Tibial nerve (tissue), 4 donors: Measurements from ENCODE around the gene TMTC1. TPM values are rescaled to one million over a fixed set of nuclear protein-coding genes. Genes with fewer than 3 reads are reported as not detected.

Source experiments
- DNase-seq, 2 donors: peaks; one replicate each; pipeline ENCODE4 v3.0.0-alpha.2; 2019; ENCODE audit warnings: low spot score in 2 of 2
- H3K27ac ChIP-seq, 4 donors: fragments of 200-600 bp; sonication (generic) in 3 of 4; one replicate each; pipeline ENCODE4 v1.5.1; 2017 to 2019; ENCODE audit warnings: mild to moderate bottlenecking in 1 of 4
- H3K27me3 ChIP-seq, 2 donors: fragments of 200-600 bp; sonication (generic) in 1 of 2; one replicate each; pipeline versions ENCODE4 v1.5.1 to v1.6.0; 2017 to 2019
- H3K36me3 ChIP-seq, 3 donors: fragments of 200-600 bp; sonication (generic); one replicate each; pipeline ENCODE4 v1.5.1; 2018 to 2019
- H3K4me1 ChIP-seq, 4 donors: fragments of 200-600 bp; sonication (generic) in 3 of 4; one replicate each; pipeline ENCODE4 v1.5.1; 2017 to 2019
- H3K4me3 ChIP-seq, 4 donors: fragments of 200-600 bp; sonication (generic) in 3 of 4; one replicate each; pipeline ENCODE4 v1.5.1; 2017 to 2019; ENCODE audit warnings: mild to moderate bottlenecking in 1 of 4, moderate library complexity in 1 of 4
- H3K9me3 ChIP-seq, 4 donors: fragments of 200-600 bp; sonication (generic) in 3 of 4; one replicate each; pipeline ENCODE4 v1.5.1; 2017 to 2019
- EP300 ChIP-seq, 2 donors: sonication (generic); formaldehyde crosslinking; IDR thresholded peaks; one replicate each; pipeline ENCODE4 v1.6.1; 2017; ENCODE audit warnings: antibody characterized with exemption in 2 of 2, mild to moderate bottlenecking in 1 of 2
- POLR2A ChIP-seq, 2 donors: fragments of 450-650 bp; IDR thresholded peaks; one replicate each; pipeline ENCODE4 v1.6.1; 2017; ENCODE audit warnings: antibody characterized with exemption in 2 of 2, mild to moderate bottlenecking in 2 of 2, moderate library complexity in 2 of 2
- WGBS, 2 donors: methylation state at CpG; one replicate each; pipeline ENCODE4 v1.1.5; 2018; 5-methylcytosine and 5-hydroxymethylcytosine counted together
- total RNA-seq, 4 donors: library from RNA; depleted of rRNA; stranded (reverse); fragments of >200 nt; gene quantifications; one replicate each; pipeline ENCODE4 v1.1.0, GENCODE V29; 2016
- TF ChIP-seq, protein P1 (sequence below), 5 experiments: fragments of 200-600 bp in 3 of 5; fragments of 450-650 bp in 2 of 5; sonication (generic) in 3 of 5; IDR thresholded peaks; one replicate each; pipeline ENCODE4 v1.5.1; 2016 to 2019; ENCODE audit warnings: antibody characterized with exemption in 5 of 5, mild to moderate bottlenecking in 3 of 5, moderate library complexity in 2 of 5

TMTC1 gene
- total RNA-seq, 4 donors from 2014 or later = 111 to 207 (median 144) TPM

GRCh38 chr12:29744365-29744764 lies 39.4 kb downstream of the TMTC1 start:
- Histone ChIP-seq H3K4me3 (no peak overlapping the region), H3K27ac (peak overlapping the region in 2 of 4 donors; percentile 16 to 46), H3K36me3 (no peaks in the 10 kb centered on the region), H3K27me3 (no peaks in the 10 kb centered on the region), H3K9me3 (no peaks in the 10 kb centered on the region), H3K4me1 (peaks cover 0 to 29% (median 2%) of the 10 kb centered on the region in 4 donors)
- no peak for DNase-seq
- WGBS, 2 donors = 0 to 3% methylated on average over 1 of the region's 1 CpG
- no peak for TF ChIP-seq POLR2A (IDR thresholded peaks at IDR 0.05)
- TF ChIP-seq EP300 (IDR thresholded peaks at IDR 0.05) = no peak
- TF ChIP-seq, protein P1, sequence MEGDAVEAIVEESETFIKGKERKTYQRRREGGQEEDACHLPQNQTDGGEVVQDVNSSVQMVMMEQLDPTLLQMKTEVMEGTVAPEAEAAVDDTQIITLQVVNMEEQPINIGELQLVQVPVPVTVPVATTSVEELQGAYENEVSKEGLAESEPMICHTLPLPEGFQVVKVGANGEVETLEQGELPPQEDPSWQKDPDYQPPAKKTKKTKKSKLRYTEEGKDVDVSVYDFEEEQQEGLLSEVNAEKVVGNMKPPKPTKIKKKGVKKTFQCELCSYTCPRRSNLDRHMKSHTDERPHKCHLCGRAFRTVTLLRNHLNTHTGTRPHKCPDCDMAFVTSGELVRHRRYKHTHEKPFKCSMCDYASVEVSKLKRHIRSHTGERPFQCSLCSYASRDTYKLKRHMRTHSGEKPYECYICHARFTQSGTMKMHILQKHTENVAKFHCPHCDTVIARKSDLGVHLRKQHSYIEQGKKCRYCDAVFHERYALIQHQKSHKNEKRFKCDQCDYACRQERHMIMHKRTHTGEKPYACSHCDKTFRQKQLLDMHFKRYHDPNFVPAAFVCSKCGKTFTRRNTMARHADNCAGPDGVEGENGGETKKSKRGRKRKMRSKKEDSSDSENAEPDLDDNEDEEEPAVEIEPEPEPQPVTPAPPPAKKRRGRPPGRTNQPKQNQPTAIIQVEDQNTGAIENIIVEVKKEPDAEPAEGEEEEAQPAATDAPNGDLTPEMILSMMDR (IDR thresholded peaks at IDR 0.05) = no peak

DNA sequence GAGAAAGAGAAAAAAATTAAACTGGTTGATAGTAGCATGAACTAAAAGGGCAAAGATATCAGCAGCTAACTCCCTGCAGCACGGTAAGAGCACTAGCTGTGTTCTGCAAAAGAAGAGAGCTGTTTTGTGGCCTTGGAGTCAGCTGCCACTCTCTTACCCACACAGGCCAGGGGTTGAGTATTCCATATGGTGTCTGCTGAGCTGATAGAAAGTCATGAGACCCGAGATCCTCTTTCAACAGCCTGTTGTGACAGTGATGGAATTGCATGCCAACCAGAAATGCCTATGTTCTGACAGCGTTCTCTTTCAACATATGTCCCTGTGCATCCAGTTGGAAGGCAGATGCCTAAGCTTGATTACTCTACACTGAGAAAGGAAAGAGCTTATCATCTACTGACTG lies 39.9 kb downstream of the TMTC1 start:
- DNase-seq = no peak
- Histone ChIP-seq H3K27me3 (no peaks in the 10 kb centered on the region), H3K9me3 (no peaks in the 10 kb centered on the region), H3K27ac (peak overlapping the region in 2 of 4 donors; percentile 23 to 84), H3K4me3 (no peak overlapping the region), H3K4me1 (peaks cover 0 to 34% (median 2%) of the 10 kb centered on the region in 4 donors), H3K36me3 (no peaks in the 10 kb centered on the region)
- WGBS, 2 donors = 45 to 48% methylated on average over 3 of the region's 3 CpGs
- TF ChIP-seq EP300 (IDR thresholded peaks at IDR 0.05) (no peak), POLR2A (IDR thresholded peaks at IDR 0.05) (no peak)
- TF ChIP-seq, protein P1 (IDR thresholded peaks at IDR 0.05) = no peak

DNA sequence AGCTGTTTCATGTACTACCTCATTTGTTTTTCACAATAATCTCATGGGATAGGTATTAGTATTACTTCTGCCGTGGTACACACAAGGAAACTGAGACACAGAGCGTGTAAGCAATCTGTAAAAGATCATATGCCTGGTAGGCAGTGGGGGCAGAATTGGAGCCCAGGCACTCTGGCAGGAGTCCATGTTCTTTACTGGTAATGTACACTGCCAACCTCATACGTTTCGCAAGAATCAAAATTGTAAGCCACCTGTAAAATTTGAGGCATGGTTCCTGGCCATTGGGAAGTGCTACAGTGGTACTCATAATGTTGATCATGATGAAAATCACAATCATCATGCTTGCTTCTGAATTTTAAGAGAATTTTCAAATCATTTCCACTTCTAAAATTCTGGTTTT lies 40.7 kb downstream of the TMTC1 start:
- TF ChIP-seq, protein P1 (IDR thresholded peaks at IDR 0.05) = no peak
- TF ChIP-seq EP300 (IDR thresholded peaks at IDR 0.05) = no peak
- TF ChIP-seq POLR2A (IDR thresholded peaks at IDR 0.05) = no peak
- Histone ChIP-seq H3K27me3 (no peaks in the 10 kb centered on the region), H3K4me1 (peaks cover 0 to 41% (median 2%) of the 10 kb centered on the region in 4 donors), H3K4me3 (no peak overlapping the region), H3K9me3 (no peaks in the 10 kb centered on the region), H3K27ac (peak overlapping the region in 2 of 4 donors; percentile 13 to 84), H3K36me3 (no peaks in the 10 kb centered on the region)
- WGBS, 2 donors = 94 to 95% methylated on average over 4 of the region's 4 CpGs
- no peak for DNase-seq

- Histone ChIP-seq H3K4me1 (peaks cover 0 to 44% (median 4%) of the 10 kb centered on the region in 4 donors), H3K27ac (peak overlapping the region in 2 of 4 donors; percentile 81 to 84), H3K36me3 (no peaks in the 10 kb centered on the region), H3K27me3 (no peaks in the 10 kb centered on the region), H3K4me3 (no peak overlapping the region), H3K9me3 (no peaks in the 10 kb centered on the region)
- DNase-seq = no peak
- TF ChIP-seq, protein P1 (IDR thresholded peaks at IDR 0.05) = no peak
- TF ChIP-seq POLR2A (IDR thresholded peaks at IDR 0.05) (no peak), EP300 (IDR thresholded peaks at IDR 0.05) (no peak)
- WGBS, 2 donors = 93 to 98% methylated on average over 1 of the region's 1 CpG
Measured at GRCh38 chr12:29742646-29743045, 41.1 kb downstream of the TMTC1 start.

DNA sequence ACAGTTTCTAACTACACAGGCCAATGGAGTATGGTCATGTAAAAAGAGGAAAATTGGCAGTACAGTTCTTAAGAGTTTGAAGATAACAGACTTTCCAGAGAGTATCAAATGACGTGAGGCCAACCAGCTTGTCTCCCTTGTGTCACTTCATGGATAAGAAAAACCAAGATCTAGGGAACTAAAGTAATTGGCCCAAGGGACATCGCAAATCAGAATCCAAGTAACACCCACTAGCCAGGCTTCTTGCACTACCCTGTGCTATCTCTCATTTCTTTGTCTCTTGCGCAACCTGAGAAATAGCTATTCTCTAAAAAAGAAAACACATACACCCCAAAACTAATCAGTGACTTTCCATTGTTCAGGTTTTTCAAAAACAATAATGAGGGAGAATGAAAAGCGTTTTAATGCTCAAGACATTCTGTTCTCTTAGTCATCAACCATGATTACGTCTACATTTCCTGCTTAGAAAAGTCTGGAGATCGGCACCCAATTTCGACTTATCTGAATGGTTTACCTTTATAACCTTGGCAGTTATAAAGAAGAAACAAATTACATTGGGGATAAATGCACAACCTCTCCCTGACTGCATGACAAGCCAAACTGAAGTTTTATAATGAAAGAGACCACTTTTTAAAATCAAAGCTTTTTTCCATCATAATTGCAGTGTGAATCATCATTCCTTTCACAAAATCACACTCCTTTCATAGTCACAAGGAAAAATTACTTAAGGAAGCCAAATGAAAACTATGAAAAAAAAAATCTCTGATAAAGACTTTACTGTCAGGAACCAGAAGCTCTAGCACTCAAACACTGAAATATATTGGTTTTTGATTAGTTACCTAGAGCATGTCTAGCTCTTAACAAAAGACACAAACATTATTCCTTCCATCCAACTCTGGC lies 42.1 kb downstream of the TMTC1 start:
- Histone ChIP-seq H3K27me3 (no peaks in the 10 kb centered on the region), H3K4me1 (peaks cover 0 to 49% (median 4%) of the 10 kb centered on the region in 4 donors), H3K4me3 (peak overlapping the region in 1 of 4 donors; percentile 15), H3K36me3 (no peaks in the 10 kb centered on the region), H3K27ac (peak overlapping the region; percentile 13 to 84 (median 58)), H3K9me3 (no peaks in the 10 kb centered on the region)
- 73% methylated on average over 7 of the region's 7 CpGs for WGBS, 2 donors
- no peak for DNase-seq
- peak; percentile 59 to 74 for TF ChIP-seq EP300 (IDR thresholded peaks at IDR 0.05)
- TF ChIP-seq POLR2A (IDR thresholded peaks at IDR 0.05) = no peak
